ENCODE results near the gene SLC44A3. TPM values are rescaled to one million over a fixed set of nuclear protein-coding genes. Genes with fewer than 3 reads are reported as not detected.

SLC44A3 gene
- total and polyA plus RNA-seq, 9 donors = 1.1 to 31.3 (median 3.3) TPM

- intact Hi-C loops (cut with DNase I) = no loop called here
- Histone ChIP-seq H3K27me3 (no peaks in the 10 kb centered on the region), H3K4me1 (ENCODE audit: insufficient read depth) (peaks cover 2% of the 10 kb centered on the region), H3K4me3 (no peak overlapping the region), H3K27ac (no peak overlapping the region), H3K36me3 (no peaks in the 10 kb centered on the region), H3K9me3 (no peaks in the 10 kb centered on the region)
- 72 to 76% (median 75%) methylated on average over 2 of the region's 2 CpGs for WGBS, 3 donors
- no peak for DNase-seq
- no peak for TF ChIP-seq POLR2A (IDR thresholded peaks at IDR 0.05)
- no peak for TF ChIP-seq EP300 (IDR thresholded peaks at IDR 0.05)
- no peak for TF ChIP-seq CTCF (IDR thresholded peaks at IDR 0.05)
Observed at GRCh38 chr1:94934551-94934950, 114.4 kb downstream of the SLC44A3 start.

- no peaks in the 10 kb centered on the region for H3K4me1 ChIP-seq (ENCODE audit: insufficient read depth)
- 94 to 100% (median 96%) methylated on average over 1 of the region's 1 CpG for WGBS, 3 donors
- no peaks in the 10 kb centered on the region for H3K36me3 ChIP-seq
- H3K4me3 ChIP-seq = no peak overlapping the region
- no peaks in the 10 kb centered on the region for H3K27me3 ChIP-seq
- H3K9me3 ChIP-seq = no peaks in the 10 kb centered on the region
- intact Hi-C loops (cut with DNase I) = no loop called here
- TF ChIP-seq CTCF (IDR thresholded peaks at IDR 0.05) = no peak
- TF ChIP-seq POLR2A (IDR thresholded peaks at IDR 0.05) = no peak
- TF ChIP-seq EP300 (IDR thresholded peaks at IDR 0.05) = no peak
- no peak overlapping the region for H3K27ac ChIP-seq
- DNase-seq = no peak
Observed at GRCh38 chr1:94935034-94935433, 114.9 kb downstream of the SLC44A3 start.

- intact Hi-C loops (cut with DNase I) = no loop called here
- TF ChIP-seq EP300 (IDR thresholded peaks at IDR 0.05) (no peak), POLR2A (IDR thresholded peaks at IDR 0.05) (no peak), CTCF (IDR thresholded peaks at IDR 0.05) (no peak)
- 70 to 79% (median 76%) methylated on average over 1 of the region's 1 CpG for WGBS, 3 donors
- Histone ChIP-seq H3K4me1 (ENCODE audit: insufficient read depth) (no peaks in the 10 kb centered on the region), H3K36me3 (no peaks in the 10 kb centered on the region), H3K27me3 (no peaks in the 10 kb centered on the region), H3K27ac (no peak overlapping the region), H3K9me3 (no peaks in the 10 kb centered on the region), H3K4me3 (no peak overlapping the region)
- no peak for DNase-seq
Observed at GRCh38 chr1:94935476-94935875, 115.3 kb downstream of the SLC44A3 start.

- H3K27ac ChIP-seq = no peak overlapping the region
- WGBS, 3 donors = 76 to 79% (median 76%) methylated on average over 5 of the region's 5 CpGs
- no peak overlapping the region for H3K4me3 ChIP-seq
- intact Hi-C loops (cut with DNase I) = no loop called here
- H3K36me3 ChIP-seq = no peaks in the 10 kb centered on the region
- H3K4me1 ChIP-seq (ENCODE audit: insufficient read depth) = no peaks in the 10 kb centered on the region
- no peaks in the 10 kb centered on the region for H3K9me3 ChIP-seq
- TF ChIP-seq POLR2A (IDR thresholded peaks at IDR 0.05) (no peak), EP300 (IDR thresholded peaks at IDR 0.05) (no peak), CTCF (IDR thresholded peaks at IDR 0.05) (no peak)
- DNase-seq = no peak
- no peaks in the 10 kb centered on the region for H3K27me3 ChIP-seq
Observed at GRCh38 chr1:94936861-94937620, 116.9 kb downstream of the SLC44A3 start.

Data from ovary (tissue), 9 donors.